OCI-LY7 (cell line): ENCODE results near the gene ARHGAP6.

Source experiments
- CTCF ChIP-seq: fragments of 200-600 bp; sonication (generic); conservative IDR thresholded peaks from 2 replicates; pipeline ENCODE4 v1.5.1; 2014; ENCODE audit warnings: mild to moderate bottlenecking, antibody characterized with exemption, low read length, moderate library complexity, mixed read lengths
- EZH2phosphoT487 ChIP-seq: fragments of 200-600 bp; sonication (generic); IDR thresholded peaks from 2 replicates; pipeline ENCODE4 v1.6.1; 2018; ENCODE audit warnings: low read depth, borderline replicate concordance, mild to moderate bottlenecking, mixed run types, antibody characterized with exemption, low read length, moderate library complexity, mixed read lengths

DNA sequence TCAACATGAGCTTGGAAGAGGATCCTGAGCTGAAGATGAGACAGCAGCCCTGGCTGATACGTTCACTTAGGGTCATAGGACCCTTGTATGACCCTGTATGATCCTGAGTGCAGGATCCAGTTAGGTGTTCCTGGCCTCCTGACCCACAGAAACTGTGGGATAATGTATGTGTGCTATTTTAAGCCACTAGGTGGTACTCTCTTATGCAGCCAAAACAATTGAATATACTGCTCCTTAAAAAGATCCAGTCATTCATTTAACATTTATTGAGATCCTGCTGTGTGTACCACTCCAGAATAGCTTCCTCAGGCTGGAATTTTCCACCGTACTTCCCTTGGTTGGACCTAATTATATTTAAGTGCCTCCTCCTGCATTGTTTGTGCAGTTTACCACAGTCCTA lies 205.4 kb downstream of the ARHGAP6 start:
- TF ChIP-seq CTCF (no peak), EZH2phosphoT487 (no peak)
